Measurements from ENCODE around the gene SPATS2. TPM values are rescaled to one million over a fixed set of nuclear protein-coding genes. Genes with fewer than 3 reads are reported as not detected.
A peak's percentile ranks its signal among the peaks of the same experiment; 100 is the strongest.
"Not testable (repeated sequence)": the region's sequence is repeated elsewhere in the genome, so short reads cannot be mapped to it uniquely, and the experiment has no call there.

Gene SPATS2
- 14.5 and 16.2 TPM in 2 replicates for total RNA-seq

- peaks cover 11% of the 10 kb centered on the region for H3K36me3 Mint-ChIP-seq (ENCODE audit: low read depth)
- H3K27ac Mint-ChIP-seq, result peak within 1 kb of the TSS; percentile 93
- no peak for DNase-seq
- peaks cover 1% of the 10 kb centered on the region for H3K27me3 Mint-ChIP-seq
- peak within 1 kb of the TSS; percentile 85 for H3K4me3 Mint-ChIP-seq
- no peaks in the 10 kb centered on the region for H3K9me3 Mint-ChIP-seq
- intact Hi-C loops (cut with micrococcal nuclease), result loop anchor here (1.0 kb wide), 2 partner anchors 44 to 84 kb away; partner anchors contain the start of gene TROAP
- H3K4me1 Mint-ChIP-seq, result peaks cover 30% of the 10 kb centered on the region
These were observed at the start of gene SPATS2 for GRCh38 chr12:49367381-49368239. Gene SPATS2 (plus strand): TSS chr12:49367462. CDS start chr12:49461013, 93,551 bp downstream.

- H3K27me3 Mint-ChIP-seq; DNase-seq; H3K27ac Mint-ChIP-seq; intact Hi-C loops (cut with micrococcal nuclease); H3K9me3 Mint-ChIP-seq; H3K36me3 Mint-ChIP-seq (ENCODE audit: low read depth): not testable (repeated sequence)
- peak overlapping the region; percentile 40 for H3K4me3 Mint-ChIP-seq
- peaks cover 22% of the 10 kb centered on the region for H3K4me1 Mint-ChIP-seq
These were observed 46.7 kb upstream of the SPATS2 start for GRCh38 chr12:49320411-49321103.

GRCh38 chr12:49322367-49322707 lies 44.9 kb upstream of the SPATS2 start:
- H3K9me3 Mint-ChIP-seq, result no peaks in the 10 kb centered on the region
- peaks cover 16% of the 10 kb centered on the region for H3K36me3 Mint-ChIP-seq (ENCODE audit: low read depth)
- intact Hi-C loops (cut with micrococcal nuclease), result no loop called here
- peak overlapping the region; percentile 88 for H3K27ac Mint-ChIP-seq
- peaks cover 24% of the 10 kb centered on the region for H3K4me1 Mint-ChIP-seq
- H3K27me3 Mint-ChIP-seq, result no peaks in the 10 kb centered on the region
- DNase-seq, result no peak
- peak overlapping the region; percentile 94 for H3K4me3 Mint-ChIP-seq

GRCh38 chr12:49322708-49323523 lies 44.3 kb upstream of the SPATS2 start, which contains the start of gene TROAP:
Gene TROAP (plus strand): TSS chr12:49323255. CDS start chr12:49323609, 354 bp downstream.
- no peaks in the 10 kb centered on the region for H3K9me3 Mint-ChIP-seq
- peak; percentile 99 for DNase-seq
- peaks cover 21% of the 10 kb centered on the region for H3K36me3 Mint-ChIP-seq (ENCODE audit: low read depth)
- peak within 1 kb of the TSS; percentile 94 for H3K4me3 Mint-ChIP-seq
- peaks cover 24% of the 10 kb centered on the region for H3K4me1 Mint-ChIP-seq
- no peaks in the 10 kb centered on the region for H3K27me3 Mint-ChIP-seq
- intact Hi-C loops (cut with micrococcal nuclease), result loop anchor here (1.0 kb wide), 2 partner anchors 44 to 58 kb away; partner anchors contain the start of genes SPATS2 and TUBA1C
- peak within 1 kb of the TSS; percentile 88 for H3K27ac Mint-ChIP-seq

GRCh38 chr12:49323524-49324097 lies 43.7 kb upstream of the SPATS2 start:
- Mint-ChIP-seq H3K4me1 (peaks cover 24% of the 10 kb centered on the region), H3K27me3 (no peaks in the 10 kb centered on the region), H3K36me3 (ENCODE audit: low read depth) (peaks cover 22% of the 10 kb centered on the region), H3K9me3 (no peaks in the 10 kb centered on the region), H3K4me3 (peak overlapping the region; percentile 94), H3K27ac (peak overlapping the region; percentile 88)
- DNase-seq, result no peak
- intact Hi-C loops (cut with micrococcal nuclease), result loop anchor here (1.0 kb wide), 2 partner anchors 44 to 58 kb away; partner anchors contain the start of genes SPATS2 and TUBA1C

- H3K4me1 Mint-ChIP-seq, result peaks cover 21% of the 10 kb centered on the region
- H3K27me3 Mint-ChIP-seq, result no peaks in the 10 kb centered on the region
- intact Hi-C loops (cut with micrococcal nuclease), result no loop called here
- peaks cover 33% of the 10 kb centered on the region for H3K36me3 Mint-ChIP-seq (ENCODE audit: low read depth)
- no peaks in the 10 kb centered on the region for H3K9me3 Mint-ChIP-seq
- H3K4me3 Mint-ChIP-seq, result no peak overlapping the region
- no peak for DNase-seq
- H3K27ac Mint-ChIP-seq, result no peak overlapping the region
These were observed 41.7 kb upstream of the SPATS2 start for GRCh38 chr12:49325606-49326005.

GRCh38 chr12:49327368-49327767 lies 39.9 kb upstream of the SPATS2 start:
- Mint-ChIP-seq H3K27ac (no peak overlapping the region), H3K4me3 (no peak overlapping the region), H3K4me1 (peaks cover 13% of the 10 kb centered on the region), H3K9me3 (no peaks in the 10 kb centered on the region), H3K36me3 (ENCODE audit: low read depth) (peaks cover 49% of the 10 kb centered on the region), H3K27me3 (peaks cover 8% of the 10 kb centered on the region)
- intact Hi-C loops (cut with micrococcal nuclease), result no loop called here
- DNase-seq, result no peak

GRCh38 chr12:49327887-49328286 lies 39.4 kb upstream of the SPATS2 start:
- intact Hi-C loops (cut with micrococcal nuclease), result no loop called here

GRCh38 chr12:49328816-49329215 lies 38.4 kb upstream of the SPATS2 start:
- Mint-ChIP-seq H3K4me1 (peaks cover 12% of the 10 kb centered on the region), H3K36me3 (ENCODE audit: low read depth) (peaks cover 51% of the 10 kb centered on the region), H3K27me3 (peaks cover 17% of the 10 kb centered on the region), H3K27ac (no peak overlapping the region), H3K9me3 (no peaks in the 10 kb centered on the region), H3K4me3 (no peak overlapping the region)
- DNase-seq, result no peak
- intact Hi-C loops (cut with micrococcal nuclease), result no loop called here

More at GRCh38 chr12:49327887-49328286, 39.4 kb upstream of the SPATS2 start:
- DNase-seq, result no peak
- peak overlapping the region; percentile 53 for H3K27ac Mint-ChIP-seq
- peaks cover 51% of the 10 kb centered on the region for H3K36me3 Mint-ChIP-seq (ENCODE audit: low read depth)
- no peaks in the 10 kb centered on the region for H3K9me3 Mint-ChIP-seq
- peaks cover 11% of the 10 kb centered on the region for H3K27me3 Mint-ChIP-seq
- H3K4me1 Mint-ChIP-seq, result peaks cover 12% of the 10 kb centered on the region
- no peak overlapping the region for H3K4me3 Mint-ChIP-seq

GRCh38 chr12:49330032-49330619 lies 37.1 kb upstream of the SPATS2 start:
- H3K4me1 Mint-ChIP-seq, result peaks cover 6% of the 10 kb centered on the region
- intact Hi-C loops (cut with micrococcal nuclease), result no loop called here
- H3K9me3 Mint-ChIP-seq, result no peaks in the 10 kb centered on the region
- H3K36me3 Mint-ChIP-seq (ENCODE audit: low read depth), result peaks cover 47% of the 10 kb centered on the region
- H3K27me3 Mint-ChIP-seq, result peaks cover 27% of the 10 kb centered on the region
- no peak overlapping the region for H3K27ac Mint-ChIP-seq
- no peak for DNase-seq
- H3K4me3 Mint-ChIP-seq, result no peak overlapping the region

- H3K4me3 Mint-ChIP-seq, result no peak overlapping the region
- H3K9me3 Mint-ChIP-seq, result no peaks in the 10 kb centered on the region
- peaks cover 43% of the 10 kb centered on the region for H3K36me3 Mint-ChIP-seq (ENCODE audit: low read depth)
- no peak overlapping the region for H3K27ac Mint-ChIP-seq
- H3K4me1 Mint-ChIP-seq, result peaks cover 11% of the 10 kb centered on the region
- intact Hi-C loops (cut with micrococcal nuclease), result no loop called here
- no peak for DNase-seq
- peaks cover 34% of the 10 kb centered on the region for H3K27me3 Mint-ChIP-seq
These were observed 36.5 kb upstream of the SPATS2 start for GRCh38 chr12:49330631-49331379.

Measured in activated CD4-positive, alpha-beta T cell treated with anti-CD3 and anti-CD28 coated beads, Interleukin-2, amount 10 ng/mL, durations not matched to agents 24 days and 14 days (primary cell).